Measurements from ENCODE around the gene PLB1.

PLB1 gene

GRCh38 chr2:28620801-28621171, 124.9 kb downstream of the PLB1 start:
- Mint-ChIP-seq H3K27ac (peak overlapping the region; percentile 98), H3K9me3 (peaks cover 4% of the 10 kb centered on the region), H3K4me1 (peaks cover 84% of the 10 kb centered on the region), H3K36me3 (no peaks in the 10 kb centered on the region), H3K4me3 (peak overlapping the region; percentile 40)
- DNase-seq (ENCODE audit: low spot score in 2 of 2): no peak
- ATAC-seq: no peak

- peaks cover 86% of the 10 kb centered on the region for H3K4me1 Mint-ChIP-seq
- H3K9me3 Mint-ChIP-seq: peaks cover 4% of the 10 kb centered on the region
- H3K36me3 Mint-ChIP-seq: no peaks in the 10 kb centered on the region
- ATAC-seq: peak; percentile 81
- DNase-seq (ENCODE audit: low spot score in 2 of 2): peak; percentile 28 to 72
- peak overlapping the region; percentile 40 for H3K4me3 Mint-ChIP-seq
- peak overlapping the region; percentile 98 for H3K27ac Mint-ChIP-seq
These were observed 125.6 kb downstream of the PLB1 start for GRCh38 chr2:28621172-28622100.

GRCh38 chr2:28622101-28622499, 126.2 kb downstream of the PLB1 start:
- H3K9me3 Mint-ChIP-seq: peaks cover 4% of the 10 kb centered on the region
- peak overlapping the region; percentile 40 for H3K4me3 Mint-ChIP-seq
- no peaks in the 10 kb centered on the region for H3K36me3 Mint-ChIP-seq

GRCh38 chr2:28623582-28624405, 127.9 kb downstream of the PLB1 start:
- no peak for DNase-seq (ENCODE audit: low spot score in 2 of 2)
- Mint-ChIP-seq H3K9me3 (peaks cover 4% of the 10 kb centered on the region), H3K4me3 (peak overlapping the region; percentile 76), H3K27ac (peak overlapping the region; percentile 98), H3K36me3 (no peaks in the 10 kb centered on the region), H3K4me1 (peaks cover 90% of the 10 kb centered on the region)
- no peak for ATAC-seq

More at GRCh38 chr2:28622101-28622499, 126.2 kb downstream of the PLB1 start:
- DNase-seq (ENCODE audit: low spot score in 2 of 2): no peak
- peaks cover 93% of the 10 kb centered on the region for H3K4me1 Mint-ChIP-seq
- no peak for ATAC-seq
- H3K27ac Mint-ChIP-seq: peak overlapping the region; percentile 98

GRCh38 chr2:28624436-28624792, 128.6 kb downstream of the PLB1 start:
- H3K27ac Mint-ChIP-seq: peak overlapping the region; percentile 98
- peaks cover 4% of the 10 kb centered on the region for H3K9me3 Mint-ChIP-seq
- peaks cover 84% of the 10 kb centered on the region for H3K4me1 Mint-ChIP-seq
- no peaks in the 10 kb centered on the region for H3K36me3 Mint-ChIP-seq
- ATAC-seq: no peak
- no peak for DNase-seq (ENCODE audit: low spot score in 2 of 2)
- H3K4me3 Mint-ChIP-seq: peak overlapping the region; percentile 76

- Mint-ChIP-seq H3K27ac (peak overlapping the region; percentile 98), H3K4me1 (peaks cover 78% of the 10 kb centered on the region), H3K9me3 (peaks cover 4% of the 10 kb centered on the region), H3K4me3 (peak overlapping the region; percentile 76), H3K36me3 (no peaks in the 10 kb centered on the region)
- DNase-seq (ENCODE audit: low spot score in 2 of 2) (peak; percentile 34 to 61), ATAC-seq (peak; percentile 76)
These were observed 129.2 kb downstream of the PLB1 start for GRCh38 chr2:28624793-28625701.

GRCh38 chr2:28626376-28626775, 130.5 kb downstream of the PLB1 start:
- Mint-ChIP-seq H3K4me3 (no peak overlapping the region), H3K4me1 (peaks cover 65% of the 10 kb centered on the region), H3K36me3 (no peaks in the 10 kb centered on the region), H3K27ac (peak overlapping the region; percentile 98), H3K9me3 (peaks cover 4% of the 10 kb centered on the region)
- no peak for ATAC-seq
- no peak for DNase-seq (ENCODE audit: low spot score in 2 of 2)

GRCh38 chr2:28626891-28627421, 131.1 kb downstream of the PLB1 start:
- Mint-ChIP-seq H3K27ac (peak overlapping the region; percentile 48), H3K9me3 (peaks cover 4% of the 10 kb centered on the region), H3K36me3 (no peaks in the 10 kb centered on the region), H3K4me1 (peaks cover 59% of the 10 kb centered on the region), H3K4me3 (no peak overlapping the region)
- no peak for ATAC-seq
- DNase-seq (ENCODE audit: low spot score in 2 of 2): no peak

- DNase-seq (ENCODE audit: low spot score in 2 of 2) (no peak), ATAC-seq (no peak)
- no peaks in the 10 kb centered on the region for H3K36me3 Mint-ChIP-seq
- H3K4me3 Mint-ChIP-seq: no peak overlapping the region
- H3K4me1 Mint-ChIP-seq: peaks cover 49% of the 10 kb centered on the region
- H3K27ac Mint-ChIP-seq: peak overlapping the region; percentile 48
- peaks cover 4% of the 10 kb centered on the region for H3K9me3 Mint-ChIP-seq
These were observed 132.0 kb downstream of the PLB1 start for GRCh38 chr2:28627722-28628480.

GRCh38 chr2:28628506-28628905, 132.6 kb downstream of the PLB1 start:
- Mint-ChIP-seq H3K4me1 (peaks cover 43% of the 10 kb centered on the region), H3K4me3 (no peak overlapping the region), H3K27ac (no peak overlapping the region), H3K36me3 (no peaks in the 10 kb centered on the region), H3K9me3 (peaks cover 4% of the 10 kb centered on the region)
- ATAC-seq (no peak), DNase-seq (ENCODE audit: low spot score in 2 of 2) (no peak)

GRCh38 chr2:28628987-28629386, 133.1 kb downstream of the PLB1 start:
- Mint-ChIP-seq H3K36me3 (no peaks in the 10 kb centered on the region), H3K4me3 (no peak overlapping the region), H3K27ac (no peak overlapping the region), H3K9me3 (peaks cover 4% of the 10 kb centered on the region), H3K4me1 (peaks cover 39% of the 10 kb centered on the region)
- ATAC-seq: no peak
- no peak for DNase-seq (ENCODE audit: low spot score in 2 of 2)

GRCh38 chr2:28629910-28630309, 134.1 kb downstream of the PLB1 start:
- Mint-ChIP-seq H3K9me3 (no peaks in the 10 kb centered on the region), H3K4me3 (no peak overlapping the region), H3K36me3 (no peaks in the 10 kb centered on the region), H3K4me1 (peaks cover 29% of the 10 kb centered on the region), H3K27ac (no peak overlapping the region)
- no peak for ATAC-seq
- DNase-seq (ENCODE audit: low spot score in 2 of 2): no peak

GRCh38 chr2:28630341-28630740, 134.5 kb downstream of the PLB1 start:
- Mint-ChIP-seq H3K27ac (no peak overlapping the region), H3K4me1 (peaks cover 25% of the 10 kb centered on the region), H3K4me3 (no peak overlapping the region), H3K36me3 (no peaks in the 10 kb centered on the region), H3K9me3 (no peaks in the 10 kb centered on the region)
- ATAC-seq: no peak
- no peak for DNase-seq (ENCODE audit: low spot score in 2 of 2)

Measured in stimulated activated effector memory CD8-positive, alpha-beta T cell treated with anti-CD3 and anti-CD28 coated beads, Interleukin-12 subunit alpha, Interleukin-12 subunit beta, amount 100 ng/mL, for 72 hours (primary cell).